ENCODE measurements around the gene TCEAL3. TPM values are rescaled to one million over a fixed set of nuclear protein-coding genes. Genes with fewer than 3 reads are reported as not detected.
A peak's percentile ranks its signal among the peaks of the same experiment; 100 is the strongest.

The TCEAL3 gene
- total and polyA plus RNA-seq, 10 of the 15 experiments (the other 5 are each of a cell fraction or from before 2014, with no cell fraction given): 0.98 to 19.0 (median 11.7) TPM

DNA sequence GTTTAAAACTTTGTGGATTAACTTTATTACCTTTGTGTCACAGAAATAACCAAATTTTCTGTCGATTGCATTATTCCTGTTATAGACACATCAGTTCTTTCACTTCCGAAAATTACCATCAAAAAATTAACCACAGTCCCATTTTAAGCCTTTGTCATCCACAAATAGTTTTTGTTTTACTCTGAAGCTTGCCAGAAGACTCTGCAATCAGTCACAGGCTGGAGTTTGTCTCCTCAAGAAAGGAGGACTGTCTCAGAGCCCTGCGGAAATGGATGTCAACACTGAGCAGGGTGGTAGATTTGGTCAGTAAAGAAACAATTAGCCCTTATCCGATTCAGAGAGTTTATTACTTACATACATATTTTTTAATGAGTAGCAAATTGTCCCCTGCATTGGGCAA, 42.6 kb upstream of the TCEAL3 start (continued):
- TF ChIP-seq, protein P1, sequence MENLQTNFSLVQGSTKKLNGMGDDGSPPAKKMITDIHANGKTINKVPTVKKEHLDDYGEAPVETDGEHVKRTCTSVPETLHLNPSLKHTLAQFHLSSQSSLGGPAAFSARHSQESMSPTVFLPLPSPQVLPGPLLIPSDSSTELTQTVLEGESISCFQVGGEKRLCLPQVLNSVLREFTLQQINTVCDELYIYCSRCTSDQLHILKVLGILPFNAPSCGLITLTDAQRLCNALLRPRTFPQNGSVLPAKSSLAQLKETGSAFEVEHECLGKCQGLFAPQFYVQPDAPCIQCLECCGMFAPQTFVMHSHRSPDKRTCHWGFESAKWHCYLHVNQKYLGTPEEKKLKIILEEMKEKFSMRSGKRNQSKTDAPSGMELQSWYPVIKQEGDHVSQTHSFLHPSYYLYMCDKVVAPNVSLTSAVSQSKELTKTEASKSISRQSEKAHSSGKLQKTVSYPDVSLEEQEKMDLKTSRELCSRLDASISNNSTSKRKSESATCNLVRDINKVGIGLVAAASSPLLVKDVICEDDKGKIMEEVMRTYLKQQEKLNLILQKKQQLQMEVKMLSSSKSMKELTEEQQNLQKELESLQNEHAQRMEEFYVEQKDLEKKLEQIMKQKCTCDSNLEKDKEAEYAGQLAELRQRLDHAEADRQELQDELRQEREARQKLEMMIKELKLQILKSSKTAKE (IDR thresholded peaks at IDR 0.05; ENCODE audit: low read depth, poor library complexity, severe bottlenecking): no peak
- TF ChIP-seq IRF4 (IDR thresholded peaks at IDR 0.05; ENCODE audit: low read depth, low read length): no peak

DNA sequence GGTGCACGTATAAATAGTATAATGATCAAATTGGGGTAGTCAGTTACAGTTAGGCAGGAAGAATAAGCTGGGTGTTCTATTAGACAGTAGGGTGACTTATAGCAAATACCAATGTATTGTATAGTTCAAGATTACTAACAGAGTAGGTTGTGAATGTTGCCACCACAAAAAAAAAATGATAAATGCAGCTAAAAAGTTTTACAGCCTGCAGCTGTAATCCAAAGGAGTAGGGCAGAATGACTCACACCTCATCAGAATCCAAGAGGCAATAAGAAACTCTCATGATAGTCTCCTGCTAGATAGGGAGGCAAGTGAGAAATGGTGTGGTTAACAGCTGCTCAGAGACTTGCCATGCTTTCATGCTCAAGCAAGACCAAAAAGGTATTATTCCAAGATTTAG, 42.0 kb upstream of the TCEAL3 start:
- TF ChIP-seq NFIC (IDR thresholded peaks at IDR 0.05; ENCODE audit: low read depth, low read length): 0 out of 2 replicates have a peak, but pooled peaks have one; percentile 8
- 0 out of 2 replicates have a peak, but pooled peaks have one; percentile 9 for TF ChIP-seq RUNX3 (IDR thresholded peaks at IDR 0.05; ENCODE audit: low read length)
- no peak for TF ChIP-seq YY1 (IDR thresholded peaks at IDR 0.05; ENCODE audit: low read depth, low read length)
- no peaks in the 10 kb centered on the region for H3K4me1 ChIP-seq (ENCODE audit: control insufficient read depth, insufficient read depth, low read length)
- CTCF ChIA-PET: interaction anchor here (0.6 to 1.1 kb wide), 2 partner anchors 64 to 121 kb away, joined by 3 read pairs; no protein-coding TSS in a partner anchor
- no peaks in the 10 kb centered on the region for H4K20me1 ChIP-seq (ENCODE audit: control insufficient read depth, insufficient read depth)
- H3K27ac ChIP-seq (ENCODE audit: control insufficient read depth, insufficient read depth): no peak overlapping the region
- no peaks in the 10 kb centered on the region for H3K9me3 ChIP-seq (replicated peaks; ENCODE audit: control insufficient read depth, insufficient read depth, low read length)
- FAIRE-seq (no peak), DNase-seq (ENCODE audit: low read depth, low spot score) (no peak), ATAC-seq (peak; percentile 65)
- intact Hi-C loops (cut with micrococcal nuclease; ENCODE audit: unreplicated experiment): no loop called here
- no peak overlapping the region; the same call in 1 of the 2 replicates for H3K4me2 ChIP-seq (ENCODE audit: control insufficient read depth, insufficient read depth)
- H3K9ac ChIP-seq (ENCODE audit: control insufficient read depth, insufficient read depth, low read length): no peak overlapping the region
- 0% methylated on average over 1 of the region's 1 CpG for WGBS (ENCODE audit: insufficient coverage, insufficient replicate concordance, low lambda C conversion rate, missing lambda C conversion rate)
- no peak overlapping the region for H3K4me3 ChIP-seq
- no peak overlapping the region for H2AFZ ChIP-seq (ENCODE audit: control insufficient read depth, low read depth, low read length)
- SMC1A ChIA-PET (ENCODE audit: uncharacterized antibody, unreplicated experiment): interaction anchor here (0.9 to 1.5 kb wide), 2 partner anchors 14 to 31 kb away, joined by 3 read pairs; no protein-coding TSS in a partner anchor
- no peaks in the 10 kb centered on the region for H3K79me2 ChIP-seq (ENCODE audit: control insufficient read depth, insufficient read depth, low read length)
- no TSS peak for BruUV-seq (replicated peaks)
- RAD21 ChIA-PET (ENCODE audit: unreplicated experiment): interaction anchor here (0.6 to 0.7 kb wide), 2 partner anchors 280 to 1645 kb away, joined by 3 read pairs; no protein-coding TSS in a partner anchor
- H3K36me3 ChIP-seq (ENCODE audit: control insufficient read depth in 2 of 2, insufficient read depth in 2 of 2, low read length in 1 of 2): no peaks in the 10 kb centered on the region
- POLR2A ChIA-PET: no interaction called here
- in situ Hi-C loops (cut with MboI): no loop called here
- H3K27me3 ChIP-seq (replicated peaks in 1 of 2; ENCODE audit: control insufficient read depth in 2 of 2, insufficient read depth in 2 of 2, low read length in 1 of 2): no peaks in the 10 kb centered on the region

Data from GM12878 (cell line).